Brain microvascular endothelial cell (primary cell): Measurements from ENCODE around the gene CENPV.
A peak's percentile ranks its signal among the peaks of the same experiment; 100 is the strongest.
"Not testable (repeated sequence)": the region's sequence is repeated elsewhere in the genome, so short reads cannot be mapped to it uniquely, and the experiment has no call there.

ENCODE experiments used
- DNase-seq: peaks from one replicate; pipeline ENCODE4 v3.0.0-alpha.2; 2020
- H3K27ac ChIP-seq: fragments of 250-450 bp; sonication (Bioruptor Pico); 2 replicates; pipeline ENCODE4 v1.5.1; 2020; ENCODE audit warnings: mild to moderate bottlenecking, moderate library complexity
- H3K27me3 ChIP-seq: fragments of 250-450 bp; sonication (Bioruptor Pico); replicated peaks from 2 replicates; pipeline ENCODE4 v1.5.1; 2020; ENCODE audit warnings: mild to moderate bottlenecking
- H3K36me3 ChIP-seq: fragments of 250-450 bp; sonication (Bioruptor Pico); replicated peaks from 2 replicates; pipeline ENCODE4 v1.5.1; 2020; ENCODE audit warnings: mild to moderate bottlenecking
- H3K4me3 ChIP-seq: 2 replicates; pipeline ENCODE4 v1.5.1; 2011; ENCODE audit warnings: low read depth, mild to moderate bottlenecking, control low read depth, low read length, moderate library complexity
- in situ Hi-C: cut with HindIII; loops from 2 replicates; pipeline ENCODE4 v1.10.0; 2017; ENCODE audit warnings: low sequenced_read_pairs, low pct_ligation_motif_present
- TF ChIP-seq, protein P1 (sequence below): IDR thresholded peaks from 2 replicates; pipeline ENCODE4 v1.5.1; 2011; ENCODE audit warnings: low read depth, mild to moderate bottlenecking, moderate library complexity, low read length, control low read depth, inconsistent platforms; ENCODE audit errors: missing control alignments

The CENPV gene

GRCh38 chr17:16314859-16315258 lies 38.4 kb downstream of the CENPV start:
- H3K27ac ChIP-seq, result no peak overlapping the region
- no peaks in the 10 kb centered on the region for H3K36me3 ChIP-seq
- TF ChIP-seq, protein P1, sequence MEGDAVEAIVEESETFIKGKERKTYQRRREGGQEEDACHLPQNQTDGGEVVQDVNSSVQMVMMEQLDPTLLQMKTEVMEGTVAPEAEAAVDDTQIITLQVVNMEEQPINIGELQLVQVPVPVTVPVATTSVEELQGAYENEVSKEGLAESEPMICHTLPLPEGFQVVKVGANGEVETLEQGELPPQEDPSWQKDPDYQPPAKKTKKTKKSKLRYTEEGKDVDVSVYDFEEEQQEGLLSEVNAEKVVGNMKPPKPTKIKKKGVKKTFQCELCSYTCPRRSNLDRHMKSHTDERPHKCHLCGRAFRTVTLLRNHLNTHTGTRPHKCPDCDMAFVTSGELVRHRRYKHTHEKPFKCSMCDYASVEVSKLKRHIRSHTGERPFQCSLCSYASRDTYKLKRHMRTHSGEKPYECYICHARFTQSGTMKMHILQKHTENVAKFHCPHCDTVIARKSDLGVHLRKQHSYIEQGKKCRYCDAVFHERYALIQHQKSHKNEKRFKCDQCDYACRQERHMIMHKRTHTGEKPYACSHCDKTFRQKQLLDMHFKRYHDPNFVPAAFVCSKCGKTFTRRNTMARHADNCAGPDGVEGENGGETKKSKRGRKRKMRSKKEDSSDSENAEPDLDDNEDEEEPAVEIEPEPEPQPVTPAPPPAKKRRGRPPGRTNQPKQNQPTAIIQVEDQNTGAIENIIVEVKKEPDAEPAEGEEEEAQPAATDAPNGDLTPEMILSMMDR, result no peak
- no peak for DNase-seq
- in situ Hi-C loops, result no loop called here
- H3K27me3 ChIP-seq, result no peaks in the 10 kb centered on the region
- no peak overlapping the region for H3K4me3 ChIP-seq

DNA sequence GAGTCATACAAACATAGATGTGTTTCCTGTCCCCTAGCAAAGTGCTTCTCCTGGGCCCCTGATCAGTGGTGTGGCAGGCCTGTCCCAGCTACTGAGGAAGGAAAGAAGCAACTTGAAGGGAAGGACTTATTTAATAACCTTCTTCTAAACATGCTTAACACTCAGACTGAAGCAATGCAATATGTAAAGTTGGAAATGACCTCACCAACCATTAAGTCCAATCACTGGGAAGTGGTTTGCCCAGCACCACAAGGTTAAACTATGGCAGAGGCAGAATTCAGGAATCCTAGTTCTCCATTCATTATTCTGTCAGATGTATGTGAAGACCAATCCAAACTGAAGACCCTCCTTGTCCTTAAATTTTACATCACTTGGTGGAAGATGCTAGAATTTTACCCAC lies 39.1 kb downstream of the CENPV start:
- H3K27me3 ChIP-seq, result no peaks in the 10 kb centered on the region
- TF ChIP-seq, protein P1, result no peak
- H3K36me3 ChIP-seq, result no peaks in the 10 kb centered on the region
- H3K27ac ChIP-seq, result no peak overlapping the region
- no peak for DNase-seq
- in situ Hi-C loops, result no loop called here
- H3K4me3 ChIP-seq, result no peak overlapping the region

DNA sequence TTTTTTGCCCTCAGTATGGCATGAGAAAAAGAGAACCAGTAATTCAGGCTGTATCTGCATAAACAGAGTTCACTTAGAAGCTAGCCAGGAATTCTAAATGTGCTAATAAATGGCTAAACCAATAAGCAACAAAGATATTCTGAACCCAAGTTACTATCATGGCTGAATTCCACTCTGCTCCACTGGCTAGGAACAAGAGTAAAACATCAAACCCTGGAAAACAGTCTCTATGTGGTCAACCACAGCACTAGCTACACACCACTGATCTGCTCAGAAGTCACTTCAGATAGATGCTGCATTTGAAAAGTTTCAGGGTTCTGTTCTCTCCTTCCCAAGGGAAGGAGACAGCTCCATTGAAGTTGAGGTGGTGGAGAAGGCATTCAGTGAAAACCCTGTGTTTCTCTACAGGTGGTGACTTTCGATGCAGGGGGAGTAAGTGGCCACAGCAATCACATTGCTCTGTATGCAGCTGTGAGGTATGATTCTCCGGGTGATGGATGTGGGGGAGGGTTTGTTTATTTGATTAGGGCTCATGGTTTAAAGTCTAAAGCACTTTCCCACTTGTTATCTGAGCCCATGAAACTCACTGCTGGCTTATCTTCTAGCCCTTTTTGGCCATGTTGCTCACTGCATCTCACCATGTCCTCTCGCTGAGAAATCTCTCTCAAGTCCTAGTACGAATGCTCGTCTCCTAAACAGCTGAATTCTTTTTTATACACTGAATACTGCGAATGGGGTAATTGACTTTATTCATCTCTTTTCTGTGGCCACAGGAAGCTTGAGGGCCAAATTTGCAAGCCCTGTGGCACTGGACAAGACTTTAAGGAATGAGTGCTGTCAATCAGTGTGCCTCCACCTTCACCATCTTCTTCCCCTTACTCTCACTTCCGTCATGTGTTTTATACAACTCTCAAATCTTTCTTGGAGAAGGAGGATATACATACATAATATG lies 39.9 kb downstream of the CENPV start:
- Histone ChIP-seq H3K4me3 (no peak overlapping the region), H3K27ac (no peak overlapping the region), H3K36me3 (no peaks in the 10 kb centered on the region), H3K27me3 (no peaks in the 10 kb centered on the region)
- DNase-seq, result no peak
- TF ChIP-seq, protein P1, result no peak
- in situ Hi-C loops, result no loop called here

GRCh38 chr17:16312061-16312460 lies 41.2 kb downstream of the CENPV start:
- H3K4me3 ChIP-seq, H3K36me3 ChIP-seq, DNase-seq, in situ Hi-C loops, H3K27me3 ChIP-seq, H3K27ac ChIP-seq: not testable (repeated sequence)

GRCh38 chr17:16306211-16306610 lies 47.1 kb downstream of the CENPV start:
- in situ Hi-C loops, result no loop called here
- TF ChIP-seq, protein P1, result no peak
- Histone ChIP-seq H3K27ac (no peak overlapping the region), H3K4me3 (no peak overlapping the region), H3K36me3 (no peaks in the 10 kb centered on the region), H3K27me3 (no peaks in the 10 kb centered on the region)
- DNase-seq, result no peak

GRCh38 chr17:16304830-16305229 lies 48.4 kb downstream of the CENPV start:
- peak; percentile 43 for DNase-seq
- H3K27ac ChIP-seq, result no peak overlapping the region
- H3K27me3 ChIP-seq, result no peaks in the 10 kb centered on the region
- no peak overlapping the region for H3K4me3 ChIP-seq
- TF ChIP-seq, protein P1, result peak; percentile 81
- in situ Hi-C loops, result no loop called here
- H3K36me3 ChIP-seq, result no peaks in the 10 kb centered on the region
